Panc1 (cell line): Measurements from ENCODE around the gene DCHS1. TPM values are rescaled to one million over a fixed set of nuclear protein-coding genes. Genes with fewer than 3 reads are reported as not detected.
A peak's percentile ranks its signal among the peaks of the same experiment; 100 is the strongest.

Experiments used
- ATAC-seq: fragments of 200-7000 bp; cut with Tn5 transposase; 2 replicates; pipeline ENCODE4 v1.9.1; 2020; ENCODE audit warnings: mild to moderate bottlenecking, moderate library complexity
- BruUV-seq: library from RNA; stranded (reverse); fragments of 400-500 nt; replicated peaks from 2 replicates; lab custom pipeline; 2021; lab: Mats Ljungman, UMichigan
- CTCF ChIA-PET: fragments of 300-600 bp; sonication (Branson Sonifier 250); formaldehyde crosslinking; loops from one replicate; lab custom pipeline; 2022; ENCODE audit warnings: antibody characterized with exemption; lab: Charles Lee
- POLR2A ChIA-PET: fragments of 300-600 bp; sonication (Branson Sonifier 250); formaldehyde crosslinking; loops from one replicate; lab custom pipeline; 2022; ENCODE audit warnings: antibody characterized with exemption; lab: Charles Lee
- DNase-seq: peaks from one replicate; pipeline ENCODE4 v3.0.0-alpha.2; 2010; ENCODE audit warnings: low read depth, low spot score
- H3K27ac ChIP-seq: 2 replicates; pipeline ENCODE4 v1.5.1; 2011; ENCODE audit warnings: mild to moderate bottlenecking, low read length, inconsistent platforms
- H3K27me3 ChIP-seq: fragments of 200-500 bp; sonication (Bioruptor generic); 2 replicates; pipeline ENCODE4 v1.6.0; 2014; ENCODE audit warnings: low read length, inconsistent platforms; ENCODE audit not compliant: control insufficient read depth, insufficient read depth
- H3K36me3 ChIP-seq: fragments of 200-500 bp; sonication (Bioruptor generic); 2 replicates; pipeline ENCODE4 v1.5.1; 2014; ENCODE audit warnings: inconsistent platforms, mild to moderate bottlenecking, low read length, moderate library complexity; ENCODE audit not compliant: control insufficient read depth, insufficient read depth
- H3K4me1 ChIP-seq: 2 replicates; pipeline ENCODE4 v1.5.1; 2011; ENCODE audit warnings: inconsistent platforms, mild to moderate bottlenecking, low read length, moderate library complexity; ENCODE audit not compliant: control insufficient read depth, insufficient read depth
- H3K4me3 ChIP-seq, 2 experiments: 2 replicates each; pipeline ENCODE4 v1.5.1; 2011 to 2012; ENCODE audit warnings: low read depth in 2 of 2, low read length in 2 of 2, mild to moderate bottlenecking in 2 of 2, inconsistent platforms in 1 of 2, moderate library complexity in 1 of 2
- H3K9me3 ChIP-seq: fragments of 200-500 bp; sonication (Bioruptor generic); 2 replicates; pipeline ENCODE4 v1.5.1; 2014; ENCODE audit warnings: low read depth, mild to moderate bottlenecking, inconsistent platforms, low read length, moderate library complexity; ENCODE audit not compliant: control insufficient read depth, insufficient read depth
- CTCF ChIP-seq: fragments of 450-650 bp; IDR thresholded peaks from 2 replicates; pipeline ENCODE4 v1.5.1; 2017; ENCODE audit warnings: mild to moderate bottlenecking
- POLR2AphosphoS5 ChIP-seq: IDR thresholded peaks from 2 replicates; pipeline ENCODE4 v1.6.1; 2012; ENCODE audit warnings: mild to moderate bottlenecking, low read depth, low read length, moderate library complexity
- REST ChIP-seq, 2 experiments: IDR thresholded peaks; 2 replicates each; pipeline ENCODE4 v1.6.1; 2011 to 2012; ENCODE audit warnings: low read depth in 2 of 2, control low read depth in 1 of 2, low read length in 1 of 2, mild to moderate bottlenecking in 1 of 2, moderate library complexity in 1 of 2; ENCODE audit not compliant: insufficient read depth in 1 of 2
- SIN3A ChIP-seq: IDR thresholded peaks from 2 replicates; pipeline ENCODE4 v1.6.1; 2012; ENCODE audit warnings: low read depth, mild to moderate bottlenecking, low read length, moderate library complexity, borderline replicate concordance; ENCODE audit not compliant: insufficient read depth
- TCF7L2 ChIP-seq: IDR thresholded peaks from 2 replicates; pipeline ENCODE4 v1.6.1; 2011; ENCODE audit warnings: mild to moderate bottlenecking, low read depth, low read length, inconsistent platforms
- in situ Hi-C: cut with HindIII; loops from 2 replicates; pipeline ENCODE4 v1.10.0; 2016; ENCODE audit warnings: low sequenced_read_pairs, low pct_unique_long_range_greater_than_20kb
- intact Hi-C: fragments of 100-400 bp; cut with micrococcal nuclease; formaldehyde crosslinking; loops from one replicate; pipeline ENCODE4 v1.10.0; 2022; ENCODE audit not compliant: unreplicated experiment
- total RNA-seq: library from RNA; stranded (reverse); gene quantifications from one replicate; pipeline ENCODE4 v1.2.1, GENCODE V29; 2021; ENCODE audit not compliant: unreplicated experiment

DCHS1 gene
- total RNA-seq, 1 experiment from 2014 or later, result 2.2 TPM

GRCh38 chr11:6655020-6655789, 404 bp downstream of the DCHS1 start:
- Histone ChIP-seq H3K9me3 (no peaks in the 10 kb centered on the region), H3K4me3 (no peak overlapping the region; a peak in 1 of 4 replicates), H3K4me1 (no peaks in the 10 kb centered on the region), H3K27ac (no peak overlapping the region), H3K36me3 (no peaks in the 10 kb centered on the region; the same call in 1 of the 2 replicates), H3K27me3 (peaks cover 67% of the 10 kb centered on the region)
- no peak for DNase-seq
- ATAC-seq, result peak; percentile 51
- in situ Hi-C loops, result no loop called here
- POLR2A ChIA-PET, result no interaction called here
- intact Hi-C loops, result no loop called here
- CTCF ChIA-PET, result no interaction called here
- TF ChIP-seq CTCF (no peak), POLR2AphosphoS5 (no peak), TCF7L2 (no peak), SIN3A (no peak), REST (IDR thresholded peaks at IDR 0.05; ENCODE audit: insufficient read depth in 1 of 2, low read depth in 2 of 2, low read length in 1 of 2) (no peak)
- BruUV-seq, result no TSS peak

- intact Hi-C loops, result no loop called here
- TF ChIP-seq SIN3A, result no peak
- no peak for TF ChIP-seq POLR2AphosphoS5
- TF ChIP-seq TCF7L2, result no peak
- no peak for TF ChIP-seq REST (IDR thresholded peaks at IDR 0.05; ENCODE audit: insufficient read depth in 1 of 2, low read depth in 2 of 2, low read length in 1 of 2)
- TF ChIP-seq CTCF, result no peak
- Histone ChIP-seq H3K27me3 (peaks cover 74% of the 10 kb centered on the region), H3K9me3 (no peaks in the 10 kb centered on the region), H3K4me3 (no peak overlapping the region; a peak in 1 of 4 replicates), H3K27ac (no peak overlapping the region), H3K36me3 (no peaks in the 10 kb centered on the region; the same call in 1 of the 2 replicates), H3K4me1 (no peaks in the 10 kb centered on the region)
- ChIA-PET POLR2A (no interaction called here), CTCF (no interaction called here)
- in situ Hi-C loops, result no loop called here
- ATAC-seq, result no peak
- no TSS peak for BruUV-seq
- no peak for DNase-seq
Observed at GRCh38 chr11:6654281-6655019, 1.2 kb downstream of the DCHS1 start.
